Motor neuron (in vitro differentiated cells): ENCODE results near the gene SULT1A1. TPM values are rescaled to one million over a fixed set of nuclear protein-coding genes. Genes with fewer than 3 reads are reported as not detected.
"Not testable (repeated sequence)": the region's sequence is repeated elsewhere in the genome, so short reads cannot be mapped to it uniquely, and the experiment has no call there.

Experiments
- ATAC-seq, 8 experiments: fragments of 200-7000 bp; cut with Tn5 transposase; replicated peaks in 6 of 8; 2 replicates each; pipeline ENCODE4 v1.8.0; 2021; ENCODE audit warnings: mild to moderate bottlenecking in 8 of 8, moderate library complexity in 8 of 8
- H3K27ac ChIP-seq, 2 donors: fragments of 250-450 bp; sonication (Bioruptor Pico); 2 replicates each; pipeline ENCODE4 v1.9.0; 2021; ENCODE audit warnings: antibody characterized with exemption in 2 of 2, mild to moderate bottlenecking in 2 of 2, moderate library complexity in 1 of 2
- H3K4me1 ChIP-seq, 2 donors: fragments of 250-450 bp; sonication (Bioruptor Pico); replicated peaks in 1 of 2; 2 replicates each; pipeline ENCODE4 v1.6.1; 2021; ENCODE audit warnings: antibody characterized with exemption in 2 of 2, mild to moderate bottlenecking in 2 of 2, moderate library complexity in 1 of 2
- H3K4me3 ChIP-seq, 5 donors: fragments of 250-450 bp; sonication (Bioruptor Pico); 2 replicates each; pipeline ENCODE4 v1.9.0; 2021; ENCODE audit warnings: antibody characterized with exemption in 5 of 5, mild to moderate bottlenecking in 5 of 5, moderate library complexity in 4 of 5
- WGBS, 10 experiments: fragments of 450-650 bp; shearing (Covaris generic); methylation state at CpG; one replicate each; pipeline ENCODE4 v1.0.0; 2022; 5-methylcytosine and 5-hydroxymethylcytosine counted together
- in situ Hi-C, 9 experiments: fragments of 400-800 bp; cut with MboI; loops; one replicate each; pipeline ENCODE4 v1.15.0; 2021; ENCODE audit warnings: low sequenced_read_pairs in 9 of 9, low pct_unique_long_range_greater_than_20kb in 2 of 9; ENCODE audit not compliant: unreplicated experiment in 9 of 9
- total RNA-seq, 8 experiments: library from RNA; unstranded; fragments of 300-600 nt; gene quantifications; 2 replicates each; pipeline versions ENCODE4 v1.2.3 to v1.2.4, GENCODE V29; 2022

SULT1A1 gene
- total RNA-seq, 8 experiments from 2014 or later: 0.16 to 15.9 (median 3.4) TPM

DNA sequence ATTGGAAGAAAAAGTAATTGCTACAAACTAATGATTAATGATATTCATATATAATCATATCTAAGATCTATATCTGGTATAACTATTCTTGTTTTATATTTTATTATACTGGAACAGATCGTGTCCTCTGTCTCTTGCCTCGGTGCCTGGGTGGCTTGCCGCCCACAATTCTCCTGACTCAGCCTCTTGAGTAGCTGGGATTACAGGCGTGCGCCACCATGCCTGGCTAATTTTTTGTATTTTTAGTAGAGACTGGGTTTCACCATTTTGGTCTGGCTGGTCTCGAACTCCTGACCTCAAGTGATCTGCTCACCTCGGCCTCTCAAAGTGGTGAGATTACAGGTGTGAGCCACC lies 6.4 kb upstream of the SULT1A1 start:
- H3K4me3 ChIP-seq, in situ Hi-C loops, H3K4me1 ChIP-seq, H3K27ac ChIP-seq, ATAC-seq: not testable (repeated sequence)
- 14 to 95% (median 70%) methylated on average over 1 to 5 of the region's 7 CpGs; no CpG with 5 or more reads in 2 of the 10 experiments for WGBS, 10 experiments

DNA sequence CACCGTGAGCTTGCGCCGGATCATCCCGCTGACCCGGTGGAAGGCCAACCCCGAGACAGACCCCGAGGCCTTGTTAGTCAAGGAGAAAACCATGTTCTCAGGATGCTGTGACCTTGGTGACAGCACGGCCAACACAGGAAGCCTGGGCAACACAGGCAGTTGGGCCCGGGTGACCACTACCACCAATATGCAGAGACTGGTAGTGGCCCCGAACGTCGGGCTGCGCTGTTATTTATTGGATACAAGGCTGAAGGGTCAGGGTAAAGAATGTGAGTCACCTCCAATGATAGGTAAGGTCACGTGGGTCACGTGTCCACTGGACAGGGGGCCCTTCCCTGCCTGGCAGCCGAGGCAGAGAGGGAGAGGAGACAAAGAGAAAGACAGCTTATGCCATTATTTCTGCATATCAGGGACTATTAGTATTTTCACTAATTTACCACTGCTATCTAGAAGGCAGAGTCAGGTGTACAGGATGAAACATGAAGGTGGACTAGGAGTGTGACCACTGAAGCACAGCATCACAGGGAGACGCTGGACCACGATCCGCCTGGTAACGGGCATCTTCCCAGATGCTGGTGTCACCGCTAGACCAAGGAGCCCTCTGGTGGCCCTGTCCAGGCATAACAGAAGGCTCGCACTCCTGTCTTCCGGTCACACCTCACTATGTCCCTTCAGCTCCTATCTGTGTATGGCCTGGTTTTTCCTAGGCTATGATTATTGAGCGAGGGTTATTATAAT lies 5.8 kb upstream of the SULT1A1 start:
- H3K27ac ChIP-seq, H3K4me1 ChIP-seq, H3K4me3 ChIP-seq, in situ Hi-C loops: not testable (repeated sequence)
- 0 to 20% (median 13%) methylated on average over 1 to 3 of the region's 24 CpGs; no CpG with 5 or more reads in 7 of the 10 experiments for WGBS, 10 experiments
- peak in 5 of 8 experiments; percentile 54 to 85 (median 83) for ATAC-seq

- H3K27ac ChIP-seq, H3K4me3 ChIP-seq, in situ Hi-C loops, ATAC-seq: not testable (repeated sequence)
- H3K4me1 ChIP-seq: peaks cover 11 to 12% of the 10 kb centered on the region in 2 donors
- no CpG with 5 or more reads among the region's 16 CpGs for WGBS, 10 experiments
Observed at GRCh38 chr16:28614561-28614960, 4.7 kb upstream of the SULT1A1 start.

- in situ Hi-C loops, H3K4me3 ChIP-seq, H3K27ac ChIP-seq, ATAC-seq: not testable (repeated sequence)
- H3K4me1 ChIP-seq: peaks cover 11 to 16% of the 10 kb centered on the region in 2 donors
- no CpG with 5 or more reads among the region's 26 CpGs for WGBS, 10 experiments
Observed at GRCh38 chr16:28613912-28614311, 4.1 kb upstream of the SULT1A1 start.

- peak in 6 of 8 experiments; percentile 9 to 52 (median 38) for ATAC-seq
- H3K4me3 ChIP-seq, in situ Hi-C loops, H3K27ac ChIP-seq: not testable (repeated sequence)
- H3K4me1 ChIP-seq: peaks cover 10 to 16% of the 10 kb centered on the region in 2 donors
- no CpG with 5 or more reads among the region's 17 CpGs for WGBS, 10 experiments
Observed at GRCh38 chr16:28612359-28613280, 2.8 kb upstream of the SULT1A1 start.

DNA sequence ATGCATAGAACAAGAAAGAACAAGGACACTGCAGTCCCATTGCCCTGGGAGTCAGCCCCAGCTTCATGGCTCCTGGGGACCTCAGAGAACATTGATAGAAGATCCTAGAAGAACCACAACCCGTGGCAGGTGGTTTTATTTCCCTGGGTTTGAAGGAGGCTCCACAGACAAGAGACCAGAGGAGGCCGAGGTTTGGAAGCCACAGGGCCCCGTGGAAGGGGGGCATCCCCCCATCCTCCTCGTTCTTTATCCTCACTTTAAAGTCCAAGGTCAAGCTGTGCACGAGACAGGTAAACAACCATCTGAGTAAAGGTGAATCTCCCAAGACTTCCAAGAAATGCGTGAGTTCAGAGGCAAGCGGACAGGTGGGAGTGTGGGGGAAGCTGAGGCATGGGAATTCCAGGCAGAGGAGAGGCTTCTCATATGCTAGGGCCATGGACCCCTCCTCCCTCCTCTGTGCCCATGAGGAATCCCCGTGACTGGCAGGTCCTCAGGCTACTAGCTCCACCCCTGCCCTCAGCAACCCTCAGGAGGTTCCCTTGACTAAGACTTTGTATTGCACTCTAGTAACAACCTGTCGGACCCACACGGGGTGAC lies 849 bp upstream of the SULT1A1 start:
- H3K4me1 ChIP-seq: peaks cover 8 to 16% of the 10 kb centered on the region in 2 donors
- ATAC-seq: no peak
- 60 to 100% (median 80%) methylated on average over 1 to 9 of the region's 10 CpGs; no CpG with 5 or more reads in 1 of the 10 experiments for WGBS, 10 experiments
- H3K4me3 ChIP-seq: no peak overlapping the region
- no peak overlapping the region for H3K27ac ChIP-seq
- in situ Hi-C loops: no loop called here

- ATAC-seq: peak in 2 of 8 experiments; percentile 3 to 12
- WGBS, 10 experiments: 29 to 100% (median 56%) methylated on average over 1 to 3 of the region's 11 CpGs; no CpG with 5 or more reads in 7 of the 10 experiments
- in situ Hi-C loops, H3K27ac ChIP-seq, H3K4me3 ChIP-seq: not testable (repeated sequence)
- peaks cover 5 to 16% of the 10 kb centered on the region in 2 donors for H3K4me1 ChIP-seq
Observed at GRCh38 chr16:28608867-28609596, 812 bp downstream of the SULT1A1 start.

GRCh38 chr16:28608496-28608808 lies 1.4 kb downstream of the SULT1A1 start:
- in situ Hi-C loops, H3K4me3 ChIP-seq, H3K27ac ChIP-seq, ATAC-seq: not testable (repeated sequence)
- peaks cover 5 to 16% of the 10 kb centered on the region in 2 donors for H3K4me1 ChIP-seq
- WGBS, 10 experiments: no CpG with 5 or more reads among the region's 7 CpGs

GRCh38 chr16:28607681-28608495 lies 2.0 kb downstream of the SULT1A1 start:
- 62 to 100% (median 86%) methylated on average over 2 to 7 of the region's 10 CpGs; no CpG with 5 or more reads in 1 of the 10 experiments for WGBS, 10 experiments
- H3K27ac ChIP-seq, in situ Hi-C loops: not testable (repeated sequence)

DNA sequence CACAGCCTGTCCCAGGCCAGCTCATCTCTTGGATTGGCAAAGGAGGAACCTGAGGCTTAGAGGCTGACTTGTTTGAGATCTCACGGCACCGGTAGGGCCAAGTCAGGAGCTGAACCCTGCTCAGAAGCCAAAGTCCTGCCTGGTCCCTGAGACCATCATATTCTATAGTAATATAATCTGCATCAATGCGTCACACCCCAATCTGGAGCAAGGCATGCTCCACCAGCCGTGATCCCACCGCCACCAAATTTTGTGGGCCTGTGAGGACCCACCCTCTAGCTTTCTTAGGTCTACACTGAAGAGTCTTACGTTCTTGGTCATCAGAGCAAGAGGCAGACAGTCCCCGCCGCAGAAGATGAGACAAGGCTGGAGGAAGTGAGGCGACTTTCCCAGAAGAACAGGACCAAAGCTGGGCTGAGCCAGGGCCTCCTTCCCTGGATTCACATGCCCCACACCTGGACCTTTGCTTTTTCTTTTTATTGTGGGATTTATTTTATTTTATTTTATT lies 2.7 kb downstream of the SULT1A1 start:
- Histone ChIP-seq H3K4me3 (no peak overlapping the region), H3K27ac (no peak overlapping the region), H3K4me1 (peaks cover 5 to 16% of the 10 kb centered on the region in 2 donors)
- WGBS, 10 experiments: 83 to 100% (median 92%) methylated on average over 3 to 5 of the region's 9 CpGs; no CpG with 5 or more reads in 4 of the 10 experiments
- no peak for ATAC-seq
- in situ Hi-C loops: no loop called here

More at GRCh38 chr16:28607681-28608495, 2.0 kb downstream of the SULT1A1 start:
- H3K4me3 ChIP-seq, ATAC-seq: not testable (repeated sequence)
- peaks cover 5 to 16% of the 10 kb centered on the region in 2 donors for H3K4me1 ChIP-seq

DNA sequence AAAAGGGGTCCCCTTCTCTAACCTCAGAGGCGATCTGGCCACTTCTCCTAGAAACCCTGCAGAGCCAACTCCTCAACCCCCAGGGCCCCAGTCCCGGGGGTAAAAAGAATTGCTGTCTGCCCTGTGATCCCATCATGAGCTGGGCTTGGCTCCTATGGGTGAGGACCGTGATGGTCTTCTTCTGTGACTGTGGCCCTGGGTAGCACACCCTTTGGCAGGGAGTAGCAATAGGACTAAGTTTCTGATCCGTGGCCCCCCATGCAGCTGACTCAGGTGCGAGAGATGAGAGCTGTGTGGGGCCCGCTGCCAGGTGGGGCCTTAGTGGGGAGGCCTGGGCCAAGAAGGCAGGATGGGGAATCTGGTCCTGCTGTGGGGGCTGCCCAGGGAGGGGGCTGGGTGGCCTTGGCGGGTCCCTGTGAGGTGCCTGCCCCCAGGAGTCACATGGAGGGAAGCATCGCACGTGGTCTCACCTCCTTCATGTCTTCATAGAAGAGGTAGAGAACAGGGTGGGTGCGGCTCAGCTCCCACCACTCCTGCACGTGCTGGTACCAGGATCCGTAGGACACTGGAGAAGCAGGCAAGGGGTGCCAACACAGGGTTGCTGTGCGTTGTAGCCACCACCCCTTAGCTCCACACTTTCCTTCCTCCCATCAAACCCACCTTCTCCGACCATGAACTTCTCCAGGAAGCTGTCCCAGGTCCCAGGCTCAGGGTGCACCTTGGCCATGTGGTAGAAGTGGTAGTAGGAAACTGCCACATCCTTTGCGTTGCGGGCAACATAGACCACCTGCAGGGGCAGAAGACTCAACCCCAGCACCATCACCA lies 3.3 kb downstream of the SULT1A1 start:
- in situ Hi-C loops: no loop called here
- no peak overlapping the region for H3K27ac ChIP-seq
- ATAC-seq: no peak
- 40 to 91% (median 80%) methylated on average over 1 to 4 of the region's 16 CpGs; no CpG with 5 or more reads in 7 of the 10 experiments for WGBS, 10 experiments
- no peak overlapping the region for H3K4me3 ChIP-seq
- peaks cover 5 to 16% of the 10 kb centered on the region in 2 donors for H3K4me1 ChIP-seq
